ENCODE results near the gene PTPN14.

Gene PTPN14

GRCh38 chr1:214475746-214476145 is 75.7 kb downstream of the PTPN14 start:
- no peak for DNase-seq (ENCODE audit: low read depth)

DNA sequence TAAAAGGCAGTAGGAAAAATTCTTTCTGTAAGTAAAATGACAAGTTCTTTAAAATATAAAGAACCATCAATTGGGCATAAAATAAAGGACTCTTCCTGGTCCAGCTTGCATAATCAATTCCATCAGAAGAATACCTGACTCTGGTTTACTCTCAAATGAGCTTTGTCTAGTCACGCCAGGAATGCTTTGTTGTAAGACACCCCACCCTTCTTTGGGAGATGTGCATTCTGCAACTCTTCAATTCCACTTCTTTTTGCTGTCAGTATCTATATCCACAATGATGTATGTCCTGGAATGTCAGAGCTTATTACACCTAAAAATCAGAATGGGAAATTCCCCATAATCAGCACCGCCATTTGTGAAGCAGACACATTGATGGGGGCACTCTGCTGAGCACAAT is 76.1 kb downstream of the PTPN14 start:
- no peak for DNase-seq (ENCODE audit: low read depth)

GRCh38 chr1:214474467-214474866 is 76.9 kb downstream of the PTPN14 start:
- DNase-seq (ENCODE audit: low read depth), result no peak

GRCh38 chr1:214473862-214474261 is 77.5 kb downstream of the PTPN14 start:
- DNase-seq (ENCODE audit: low read depth), result no peak

- DNase-seq (ENCODE audit: low read depth), result peak; percentile 80
These were observed 78.0 kb downstream of the PTPN14 start for GRCh38 chr1:214473387-214473786.

- DNase-seq (ENCODE audit: low read depth), result peak; percentile 45
These were observed 79.0 kb downstream of the PTPN14 start for GRCh38 chr1:214472364-214472763.

- DNase-seq (ENCODE audit: low read depth), result no peak
These were observed 79.9 kb downstream of the PTPN14 start for GRCh38 chr1:214471458-214471857.

GRCh38 chr1:214470132-214470531 is 81.3 kb downstream of the PTPN14 start:
- DNase-seq (ENCODE audit: low read depth), result no peak

DNA sequence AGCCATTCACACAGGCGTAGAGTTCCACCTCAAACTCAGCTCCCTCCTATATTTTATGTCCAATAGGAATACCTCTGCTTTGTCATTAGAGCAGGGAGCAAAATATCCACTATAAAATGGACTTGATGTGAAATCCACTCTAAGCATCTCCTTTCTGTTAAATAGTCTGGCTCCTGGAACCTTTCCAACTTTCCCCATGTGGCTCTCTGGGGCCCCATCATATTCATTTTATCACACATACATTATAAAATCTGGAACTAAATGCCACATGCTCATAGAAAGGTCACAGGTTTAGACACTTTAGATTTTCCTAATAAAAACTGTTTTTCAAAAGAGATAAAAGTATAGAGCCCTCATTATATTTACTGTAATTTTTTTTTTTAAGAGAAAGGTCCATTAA is 82.1 kb downstream of the PTPN14 start:
- DNase-seq (ENCODE audit: low read depth), result no peak

DNA sequence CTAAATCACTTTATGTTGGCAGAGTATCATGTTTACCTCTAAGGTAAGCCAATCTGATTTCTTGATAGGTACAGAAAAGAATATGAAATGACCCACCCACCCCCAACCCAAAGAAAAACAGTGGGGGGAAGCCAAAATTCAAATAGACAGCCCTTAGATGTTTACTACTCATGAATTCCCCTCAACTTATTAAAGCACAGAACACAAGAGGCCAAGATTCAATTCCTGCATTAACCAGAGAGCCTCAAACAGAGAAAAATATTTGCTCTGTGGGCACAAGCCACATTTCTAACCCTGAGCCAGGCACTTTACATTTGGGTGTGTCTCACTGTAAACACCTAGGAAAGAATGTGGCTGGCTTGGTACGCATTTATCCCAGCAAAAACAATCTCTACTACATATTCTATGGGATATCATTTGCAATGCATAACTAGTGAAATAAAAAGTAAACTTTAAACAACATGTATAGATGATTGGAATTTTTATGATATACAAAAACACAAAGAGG is 84.3 kb downstream of the PTPN14 start:
- no peak for DNase-seq (ENCODE audit: low read depth)

DNA sequence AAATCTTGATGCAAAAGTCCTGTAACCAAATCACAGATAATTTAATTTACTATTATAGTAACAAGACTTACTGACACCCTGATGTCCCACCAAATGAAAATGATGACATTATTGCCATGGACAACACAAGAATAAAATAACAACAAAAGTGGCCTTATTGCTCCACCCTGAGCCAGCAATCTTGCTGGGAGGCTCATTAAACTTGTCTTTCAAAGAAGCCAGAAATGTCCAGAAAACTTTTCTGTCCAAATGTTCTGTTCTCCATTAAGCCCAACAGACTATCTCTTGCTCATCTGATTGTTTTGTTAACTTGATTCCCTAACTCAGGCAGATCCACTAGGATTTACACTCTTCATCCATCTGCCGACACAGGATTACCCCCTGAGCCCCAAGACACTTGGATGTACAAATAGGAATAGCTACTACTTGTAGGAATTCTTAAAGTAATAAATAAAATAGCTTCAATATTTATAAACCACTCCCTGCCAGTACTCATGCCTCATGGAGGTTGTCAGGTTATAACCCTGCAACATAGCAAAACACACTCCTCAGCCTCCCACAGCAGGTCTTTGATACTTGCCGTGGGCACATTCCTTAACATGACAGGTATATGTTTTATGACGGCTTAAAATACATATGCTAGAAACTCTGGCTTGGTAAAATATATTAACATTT is 84.9 kb downstream of the PTPN14 start:
- no peak for DNase-seq (ENCODE audit: low read depth)

DNA sequence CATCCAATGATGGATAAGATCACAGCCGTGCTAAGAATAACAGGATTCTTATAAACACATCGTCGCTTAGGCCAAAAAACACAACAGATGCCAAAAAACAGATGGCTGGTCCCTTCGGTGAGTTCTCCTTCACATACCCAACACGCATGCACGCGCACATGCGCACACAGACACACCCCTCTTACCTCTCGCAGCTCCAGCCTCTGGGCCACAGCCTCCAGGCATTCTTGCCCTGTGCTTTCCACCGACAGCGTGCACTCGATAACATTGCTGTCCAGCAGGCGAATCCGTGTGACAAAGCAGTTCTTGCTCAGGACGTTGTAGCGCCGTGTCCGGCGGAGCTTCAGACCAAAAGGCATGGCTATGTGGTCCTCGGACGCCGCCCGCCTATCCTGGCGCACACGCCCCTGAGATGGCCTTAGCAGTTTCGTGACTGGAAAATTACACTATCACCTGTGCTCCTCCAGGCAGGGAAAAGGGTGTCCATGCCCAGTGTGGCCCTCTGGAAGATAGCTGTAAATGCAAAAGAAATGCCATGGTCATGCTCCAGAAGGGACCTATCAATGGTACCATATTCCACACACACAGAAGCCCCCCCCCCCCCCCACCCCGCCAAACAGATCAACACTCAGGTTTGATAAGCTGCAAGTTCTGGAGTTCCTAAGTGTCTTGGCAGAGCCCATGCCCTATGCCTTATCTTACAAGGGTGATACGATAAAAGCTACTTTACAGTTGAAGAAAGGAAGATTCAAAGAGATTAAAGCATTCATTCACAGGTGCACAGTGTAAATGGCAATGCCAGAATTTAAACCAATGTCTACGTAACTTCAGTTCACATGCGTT is 86.7 kb downstream of the PTPN14 start:
- DNase-seq (ENCODE audit: low read depth), result no peak

GRCh38 chr1:214463596-214463995 is 87.8 kb downstream of the PTPN14 start:
- DNase-seq (ENCODE audit: low read depth), result no peak

GRCh38 chr1:214462882-214463281 is 88.5 kb downstream of the PTPN14 start:
- DNase-seq (ENCODE audit: low read depth), result no peak

- DNase-seq (ENCODE audit: low read depth), result no peak
These were observed 90.1 kb downstream of the PTPN14 start for GRCh38 chr1:214461305-214461704.

GRCh38 chr1:214460304-214460916 is 91.0 kb downstream of the PTPN14 start:
- no peak for DNase-seq (ENCODE audit: low read depth)

GRCh38 chr1:214459895-214460294 is 91.5 kb downstream of the PTPN14 start:
- DNase-seq (ENCODE audit: low read depth), result no peak

DNA sequence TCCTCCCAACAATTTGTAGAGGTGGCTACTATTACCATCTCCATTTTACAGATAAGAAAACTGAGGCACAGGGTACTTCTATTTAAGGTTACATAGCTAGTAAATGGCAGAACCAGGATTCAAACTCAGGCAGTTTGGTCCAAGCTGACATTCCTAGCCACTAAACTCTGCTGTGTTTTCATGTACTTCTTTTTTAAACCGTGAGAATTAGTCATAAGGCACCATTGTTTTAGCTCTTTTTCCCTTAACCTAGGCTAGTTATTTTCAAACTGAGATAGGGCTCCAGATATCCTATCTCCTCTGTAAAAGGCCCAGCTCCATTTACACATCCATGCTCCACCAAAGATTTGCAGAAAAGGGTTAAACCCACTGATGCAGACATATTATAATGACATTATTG is 92.9 kb downstream of the PTPN14 start:
- no peak for DNase-seq (ENCODE audit: low read depth)

DNA sequence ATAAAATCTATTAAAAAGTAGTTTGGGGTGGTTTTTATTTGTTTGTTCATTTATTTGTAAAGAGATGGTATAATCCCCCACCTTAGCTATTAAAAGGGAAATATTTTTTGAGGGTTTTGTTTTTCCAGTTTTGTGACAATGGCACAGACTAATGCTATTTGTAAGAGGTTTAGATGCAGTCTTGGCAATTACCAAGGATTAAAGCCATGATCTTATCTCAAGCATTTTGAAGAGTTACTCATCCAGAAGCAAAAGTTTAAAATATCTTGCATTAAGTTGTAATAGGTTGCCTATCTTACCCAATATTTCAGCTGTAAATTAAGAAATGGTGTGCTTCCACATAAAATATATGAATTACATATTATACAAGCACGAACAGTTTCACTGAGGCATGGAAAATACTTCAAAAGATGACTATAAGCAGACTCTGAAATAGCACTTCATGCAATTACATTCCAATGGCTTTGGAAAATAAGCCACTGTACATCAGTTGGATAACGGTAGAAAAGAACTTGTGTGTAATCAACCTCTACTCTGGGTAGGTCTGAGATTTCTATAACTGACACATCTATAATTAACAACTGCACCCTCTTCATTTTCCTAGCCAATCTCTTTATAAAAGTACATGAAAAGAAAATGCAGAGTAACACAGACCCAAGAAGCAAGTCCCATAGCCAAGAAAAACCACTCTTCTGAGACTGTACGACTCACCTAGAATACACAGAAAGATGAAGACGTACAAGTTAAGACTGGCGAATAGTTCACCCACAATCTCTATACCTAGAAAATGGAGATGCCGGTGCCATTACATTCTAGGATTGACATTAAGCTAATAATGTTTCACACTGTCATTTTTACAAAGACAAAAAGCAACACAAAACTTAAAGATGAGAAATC is 95.2 kb downstream of the PTPN14 start:
- DNase-seq (ENCODE audit: low read depth), result no peak

GRCh38 chr1:214455479-214455878 is 95.9 kb downstream of the PTPN14 start:
- no peak for DNase-seq (ENCODE audit: low read depth)

GRCh38 chr1:214454569-214455396 is 96.6 kb downstream of the PTPN14 start:
- peak; percentile 63 for DNase-seq (ENCODE audit: low read depth)
